ENCODE data around the gene AIG1.

Gene AIG1

DNA sequence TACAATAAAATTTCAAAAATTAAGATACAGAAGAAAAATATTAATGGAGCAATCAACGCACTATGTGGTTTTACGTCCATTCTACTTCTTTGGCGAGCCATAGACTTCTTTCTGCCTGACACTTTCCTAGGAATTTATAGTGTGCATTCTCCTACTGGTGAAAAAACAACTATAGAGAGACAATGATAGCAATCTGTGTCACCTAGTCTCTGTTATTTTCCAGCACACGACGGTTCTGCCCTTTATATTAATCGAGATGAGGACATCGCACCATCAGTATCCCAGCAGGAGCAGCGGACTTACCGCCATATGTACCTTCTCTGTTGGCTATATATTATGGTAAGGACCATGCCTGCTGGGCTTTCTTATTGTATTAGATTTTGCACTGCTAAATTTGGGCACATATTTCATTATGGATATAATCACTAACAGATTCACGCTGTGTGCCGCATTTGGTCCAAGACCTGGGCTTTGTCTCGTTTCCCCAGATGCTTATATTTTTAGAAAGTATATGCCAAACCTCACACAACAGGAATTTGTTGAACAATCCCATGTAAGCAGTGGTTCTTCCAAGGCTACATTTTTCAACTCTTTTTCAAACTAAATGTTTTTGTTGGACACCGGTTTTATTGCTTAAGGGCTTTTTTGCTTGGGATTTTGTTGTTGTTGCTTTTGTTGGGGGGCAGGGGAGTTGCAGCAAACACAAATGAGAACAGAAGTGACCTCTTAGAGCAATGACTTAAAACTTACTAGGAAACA lies 223.4 kb downstream of the AIG1 start:
- H3K36me3 ChIP-seq, result no peaks in the 10 kb centered on the region
- no peak for DNase-seq
- no peaks in the 10 kb centered on the region for H3K9me3 ChIP-seq (ENCODE audit: severe bottlenecking)
- no peaks in the 10 kb centered on the region for H3K27me3 ChIP-seq (ENCODE audit: insufficient read depth, low read depth, severe bottlenecking)
- no peak overlapping the region for H3K27ac ChIP-seq
- H3K4me3 ChIP-seq (ENCODE audit: low read depth, low read length), result no peak overlapping the region
- TF ChIP-seq, protein P1, sequence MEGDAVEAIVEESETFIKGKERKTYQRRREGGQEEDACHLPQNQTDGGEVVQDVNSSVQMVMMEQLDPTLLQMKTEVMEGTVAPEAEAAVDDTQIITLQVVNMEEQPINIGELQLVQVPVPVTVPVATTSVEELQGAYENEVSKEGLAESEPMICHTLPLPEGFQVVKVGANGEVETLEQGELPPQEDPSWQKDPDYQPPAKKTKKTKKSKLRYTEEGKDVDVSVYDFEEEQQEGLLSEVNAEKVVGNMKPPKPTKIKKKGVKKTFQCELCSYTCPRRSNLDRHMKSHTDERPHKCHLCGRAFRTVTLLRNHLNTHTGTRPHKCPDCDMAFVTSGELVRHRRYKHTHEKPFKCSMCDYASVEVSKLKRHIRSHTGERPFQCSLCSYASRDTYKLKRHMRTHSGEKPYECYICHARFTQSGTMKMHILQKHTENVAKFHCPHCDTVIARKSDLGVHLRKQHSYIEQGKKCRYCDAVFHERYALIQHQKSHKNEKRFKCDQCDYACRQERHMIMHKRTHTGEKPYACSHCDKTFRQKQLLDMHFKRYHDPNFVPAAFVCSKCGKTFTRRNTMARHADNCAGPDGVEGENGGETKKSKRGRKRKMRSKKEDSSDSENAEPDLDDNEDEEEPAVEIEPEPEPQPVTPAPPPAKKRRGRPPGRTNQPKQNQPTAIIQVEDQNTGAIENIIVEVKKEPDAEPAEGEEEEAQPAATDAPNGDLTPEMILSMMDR (IDR thresholded peaks at IDR 0.05; ENCODE audit: low read depth, low read length), result no peak

DNA sequence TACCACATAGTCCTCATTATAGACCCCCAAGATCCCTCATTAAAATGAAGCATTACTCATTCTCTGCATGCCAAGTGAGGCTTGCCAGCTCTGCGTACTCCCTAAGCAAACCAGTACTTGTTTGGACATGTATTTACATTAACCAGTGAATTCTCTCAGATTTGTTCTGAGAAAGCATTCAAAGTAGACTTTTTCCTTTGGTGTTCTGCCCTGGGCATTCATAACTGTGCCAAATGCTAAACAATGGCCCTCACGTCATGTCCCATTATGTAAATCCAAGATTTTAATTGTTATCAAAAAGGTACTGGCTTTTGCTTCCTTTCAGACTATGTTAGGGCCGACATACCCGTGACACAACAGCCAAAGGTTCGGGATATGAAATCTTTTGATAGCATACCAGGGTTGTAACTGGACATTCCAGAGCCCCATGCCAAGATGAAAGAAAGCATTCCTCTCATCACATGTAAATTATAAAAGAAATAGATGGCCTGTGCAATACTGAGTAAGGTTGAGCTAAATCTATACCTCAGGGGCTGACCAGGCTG lies 225.6 kb downstream of the AIG1 start:
- H3K4me3 ChIP-seq (ENCODE audit: low read depth, low read length), result no peak overlapping the region
- H3K27me3 ChIP-seq (ENCODE audit: insufficient read depth, low read depth, severe bottlenecking), result no peaks in the 10 kb centered on the region
- no peak for DNase-seq
- no peak overlapping the region for H3K27ac ChIP-seq
- TF ChIP-seq, protein P1 (IDR thresholded peaks at IDR 0.05; ENCODE audit: low read depth, low read length), result no peak
- no peaks in the 10 kb centered on the region for H3K9me3 ChIP-seq (ENCODE audit: severe bottlenecking)
- no peaks in the 10 kb centered on the region for H3K36me3 ChIP-seq

DNA sequence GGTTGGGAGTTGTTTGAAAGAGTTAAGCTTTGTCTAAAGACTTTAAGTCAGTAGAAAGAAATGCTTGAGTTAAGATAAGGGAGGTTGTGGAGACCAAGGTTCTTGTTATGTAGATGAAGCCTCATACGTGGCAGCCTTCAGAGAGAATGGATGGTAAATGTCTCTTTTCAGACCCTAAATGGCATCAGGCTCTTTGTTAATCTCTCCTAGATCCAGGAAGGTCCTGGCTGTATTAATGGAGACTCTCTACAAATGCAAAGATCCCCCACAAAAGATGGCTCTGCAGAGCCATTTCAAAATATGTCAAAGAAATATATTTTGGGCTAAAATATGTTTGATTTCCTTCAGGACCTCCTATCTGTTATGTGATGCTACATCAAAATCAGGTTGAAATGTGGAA lies 228.2 kb downstream of the AIG1 start:
- no peak overlapping the region for H3K27ac ChIP-seq
- no peak overlapping the region for H3K4me3 ChIP-seq (ENCODE audit: low read depth, low read length)
- no peaks in the 10 kb centered on the region for H3K36me3 ChIP-seq
- no peaks in the 10 kb centered on the region for H3K27me3 ChIP-seq (ENCODE audit: insufficient read depth, low read depth, severe bottlenecking)
- no peak for DNase-seq
- TF ChIP-seq, protein P1 (IDR thresholded peaks at IDR 0.05; ENCODE audit: low read depth, low read length), result no peak
- H3K9me3 ChIP-seq (ENCODE audit: severe bottlenecking), result no peaks in the 10 kb centered on the region

DNA sequence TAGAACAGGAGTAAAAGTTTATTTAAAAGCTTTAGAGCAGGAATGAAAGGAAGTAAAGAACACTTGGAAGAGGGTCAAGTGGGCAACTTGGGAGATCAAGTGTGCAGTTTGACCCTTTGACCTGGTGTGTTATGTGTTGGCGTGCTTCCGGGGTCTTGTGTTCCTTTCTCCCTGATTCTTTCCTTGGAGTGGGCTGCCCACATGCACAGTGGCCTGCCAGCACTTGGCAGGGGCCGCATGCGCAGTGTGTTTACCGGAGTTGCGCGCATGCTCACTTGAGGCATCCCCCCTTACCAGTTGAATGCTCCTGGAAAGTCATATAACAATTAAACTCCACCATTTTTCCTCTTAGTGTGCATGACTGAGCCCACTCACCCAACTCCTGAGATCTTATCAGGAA lies 229.5 kb downstream of the AIG1 start:
- DNase-seq, result no peak
- H3K36me3 ChIP-seq, result no peaks in the 10 kb centered on the region
- H3K27ac ChIP-seq, result no peak overlapping the region
- H3K27me3 ChIP-seq (ENCODE audit: insufficient read depth, low read depth, severe bottlenecking), result no peaks in the 10 kb centered on the region
- no peaks in the 10 kb centered on the region for H3K9me3 ChIP-seq (ENCODE audit: severe bottlenecking)
- TF ChIP-seq, protein P1 (IDR thresholded peaks at IDR 0.05; ENCODE audit: low read depth, low read length), result no peak
- no peak overlapping the region for H3K4me3 ChIP-seq (ENCODE audit: low read depth, low read length)

DNA sequence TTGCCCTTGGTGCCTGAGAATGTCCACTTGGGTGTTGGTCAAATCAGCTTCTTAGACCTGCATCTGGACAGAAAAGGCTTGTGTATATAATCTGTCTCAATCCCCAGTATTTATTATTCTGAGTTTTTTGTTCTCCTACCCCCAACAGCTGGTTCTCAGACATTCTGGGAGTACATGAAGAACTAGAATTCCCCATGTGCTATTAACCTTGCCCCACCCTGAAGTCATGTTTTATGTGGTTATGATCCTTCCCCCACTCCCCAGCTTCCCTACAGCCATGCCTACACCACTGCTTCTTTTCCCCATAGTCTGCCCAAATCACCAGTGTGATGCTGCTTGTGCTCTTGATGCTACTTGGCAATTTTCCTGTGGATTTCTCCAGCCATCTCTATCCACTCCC lies 232.8 kb downstream of the AIG1 start:
- no peak overlapping the region for H3K4me3 ChIP-seq (ENCODE audit: low read depth, low read length)
- no peaks in the 10 kb centered on the region for H3K27me3 ChIP-seq (ENCODE audit: insufficient read depth, low read depth, severe bottlenecking)
- H3K36me3 ChIP-seq, result no peaks in the 10 kb centered on the region
- DNase-seq, result no peak
- H3K27ac ChIP-seq, result no peak overlapping the region
- TF ChIP-seq, protein P1 (IDR thresholded peaks at IDR 0.05; ENCODE audit: low read depth, low read length), result no peak
- no peaks in the 10 kb centered on the region for H3K9me3 ChIP-seq (ENCODE audit: severe bottlenecking)

Measured in WERI-Rb-1 (cell line).